ENCODE measurements around the gene FRY. TPM values are rescaled to one million over a fixed set of nuclear protein-coding genes. Genes with fewer than 3 reads are reported as not detected.

Gene FRY
- total RNA-seq = 106 and 107 TPM in 2 replicates

GRCh38 chr13:32031025-32031814 lies at the start of gene FRY:
Gene FRY (plus strand): TSS chr13:32031774. CDS start chr13:32031796, 22 bp downstream.

DNA sequence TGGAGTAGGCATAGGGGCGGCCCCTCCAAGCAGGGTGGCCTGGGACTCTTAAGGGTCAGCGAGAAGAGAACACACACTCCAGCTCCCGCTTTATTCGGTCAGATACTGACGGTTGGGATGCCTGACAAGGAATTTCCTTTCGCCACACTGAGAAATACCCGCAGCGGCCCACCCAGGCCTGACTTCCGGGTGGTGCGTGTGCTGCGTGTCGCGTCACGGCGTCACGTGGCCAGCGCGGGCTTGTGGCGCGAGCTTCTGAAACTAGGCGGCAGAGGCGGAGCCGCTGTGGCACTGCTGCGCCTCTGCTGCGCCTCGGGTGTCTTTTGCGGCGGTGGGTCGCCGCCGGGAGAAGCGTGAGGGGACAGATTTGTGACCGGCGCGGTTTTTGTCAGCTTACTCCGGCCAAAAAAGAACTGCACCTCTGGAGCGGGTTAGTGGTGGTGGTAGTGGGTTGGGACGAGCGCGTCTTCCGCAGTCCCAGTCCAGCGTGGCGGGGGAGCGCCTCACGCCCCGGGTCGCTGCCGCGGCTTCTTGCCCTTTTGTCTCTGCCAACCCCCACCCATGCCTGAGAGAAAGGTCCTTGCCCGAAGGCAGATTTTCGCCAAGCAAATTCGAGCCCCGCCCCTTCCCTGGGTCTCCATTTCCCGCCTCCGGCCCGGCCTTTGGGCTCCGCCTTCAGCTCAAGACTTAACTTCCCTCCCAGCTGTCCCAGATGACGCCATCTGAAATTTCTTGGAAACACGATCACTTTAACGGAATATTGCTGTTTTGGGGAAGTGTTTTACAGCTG lies 283.9 kb downstream of the FRY start, which contains the start of the genes BRCA2 and ZAR1L:
Gene BRCA2 (plus strand): TSS at position 271 of the 790 bp plus-strand sequence. CDS start 953 bp downstream, outside the sequence.
Gene ZAR1L (minus strand): TSS at position 126 of the 790 bp plus-strand sequence. CDS start 3,438 bp downstream, outside the sequence.

All from dermis lymphatic vessel endothelial cell (primary cell).